Measurements from ENCODE around the gene ISCA1.

Gene ISCA1

GRCh38 chr9:86282979-86283535 is 719 bp upstream of the ISCA1 start:
- no peak for DNase-seq

DNA sequence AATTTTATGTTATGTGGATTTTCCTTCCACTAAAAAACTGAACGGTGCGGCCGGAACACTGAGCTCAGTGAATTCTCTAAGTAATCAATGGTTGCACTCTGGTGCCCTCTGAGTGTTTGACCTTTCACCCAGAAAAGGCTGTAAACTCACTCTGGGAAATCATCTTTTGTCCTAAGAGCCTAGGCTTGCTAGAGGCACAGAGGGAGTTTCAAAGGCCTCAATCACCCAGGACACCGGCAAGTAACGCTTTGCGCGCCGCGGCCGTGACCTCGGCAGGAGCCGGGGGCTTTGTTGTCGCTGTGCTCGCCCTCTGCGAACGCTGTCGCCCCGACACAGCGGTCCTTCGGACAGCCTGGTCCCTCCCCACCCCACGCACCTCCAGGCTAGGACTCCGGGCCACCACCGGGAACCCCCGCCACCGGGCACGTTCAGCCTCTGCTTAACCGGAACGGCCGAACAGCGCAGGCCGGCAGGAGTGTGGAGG is 703 bp downstream of the ISCA1 start:
- DNase-seq, result no peak

DNA sequence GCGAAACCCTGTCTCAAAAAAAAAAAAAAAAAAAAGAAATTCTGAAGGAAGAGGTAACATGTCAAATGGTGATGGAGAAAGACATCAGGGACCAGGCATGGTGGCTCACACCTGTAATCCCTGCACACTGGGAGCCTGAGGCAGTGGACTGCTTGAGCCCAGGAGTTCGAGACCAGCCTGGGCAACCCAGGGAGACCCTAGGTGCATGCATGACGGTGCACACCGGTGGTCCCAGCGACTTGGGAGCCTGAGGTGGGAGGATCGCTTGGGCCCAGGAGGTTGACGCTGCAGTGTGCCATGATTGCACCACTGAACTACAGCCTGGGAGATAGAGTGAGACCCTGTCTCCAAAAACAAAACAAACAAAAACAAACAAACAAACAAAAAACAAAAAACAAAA is 1.8 kb downstream of the ISCA1 start:
- no peak for DNase-seq

DNA sequence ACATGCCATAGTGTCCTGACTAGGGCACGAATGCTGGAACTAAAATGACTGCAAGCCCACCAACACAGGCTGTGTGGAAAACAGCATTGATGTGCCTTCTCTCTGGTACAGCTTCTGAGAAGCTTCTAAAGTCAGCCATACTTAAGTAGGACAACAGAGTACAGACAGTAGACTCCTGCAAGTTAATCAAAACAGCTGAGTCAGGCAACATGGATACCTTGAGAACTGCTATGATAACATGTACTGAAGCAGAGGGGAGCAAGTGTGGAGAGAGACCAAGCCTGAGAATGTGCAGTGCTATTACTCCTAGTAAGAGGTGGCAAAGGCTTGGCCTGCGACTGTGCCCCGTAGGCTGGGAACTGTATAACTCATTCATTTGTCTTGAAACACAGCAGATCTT is 2.5 kb downstream of the ISCA1 start:
- no peak for DNase-seq

DNA sequence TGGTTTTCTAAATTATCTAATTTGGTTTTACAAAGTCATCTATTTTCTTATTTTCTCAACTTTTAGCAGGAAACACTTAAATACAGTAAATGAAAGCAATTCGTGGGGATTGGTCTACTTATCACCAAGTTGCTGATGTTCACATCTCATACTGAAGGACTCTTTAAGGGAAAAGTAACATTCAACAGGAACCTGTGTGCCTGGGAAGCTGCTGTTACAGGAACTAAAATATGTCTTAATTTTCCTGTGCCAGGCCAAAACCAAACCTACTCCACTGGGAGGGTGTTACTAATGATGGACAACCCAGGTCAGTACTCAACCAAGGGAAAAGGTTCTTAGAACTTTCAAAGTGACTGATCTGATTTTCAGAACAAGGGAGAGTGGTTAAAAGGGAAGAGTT is 5.3 kb downstream of the ISCA1 start:
- DNase-seq, result no peak

DNA sequence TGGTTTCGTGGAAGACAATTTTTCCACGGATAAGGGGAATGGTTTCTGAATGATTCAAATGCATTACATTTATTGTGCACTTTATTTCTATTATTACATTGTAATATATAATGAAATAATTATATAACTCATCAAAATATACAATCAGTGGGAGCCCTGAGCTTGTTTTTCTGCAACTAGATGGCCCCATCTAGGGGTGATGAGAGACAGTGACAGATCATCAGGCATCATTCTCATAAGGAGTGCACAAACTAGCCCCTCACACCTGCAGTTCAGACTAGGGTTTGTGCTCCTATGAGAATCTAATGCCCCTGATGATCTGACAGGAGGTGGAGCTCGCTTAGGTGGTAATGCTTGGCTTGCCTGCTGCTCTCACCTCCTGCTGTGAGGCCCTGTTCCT is 6.4 kb downstream of the ISCA1 start:
- no peak for DNase-seq

- DNase-seq, result no peak
Observed at GRCh38 chr9:86274821-86275643, 7.3 kb downstream of the ISCA1 start.

GRCh38 chr9:86272221-86272620 is 10.1 kb downstream of the ISCA1 start:
- no peak for DNase-seq

DNA sequence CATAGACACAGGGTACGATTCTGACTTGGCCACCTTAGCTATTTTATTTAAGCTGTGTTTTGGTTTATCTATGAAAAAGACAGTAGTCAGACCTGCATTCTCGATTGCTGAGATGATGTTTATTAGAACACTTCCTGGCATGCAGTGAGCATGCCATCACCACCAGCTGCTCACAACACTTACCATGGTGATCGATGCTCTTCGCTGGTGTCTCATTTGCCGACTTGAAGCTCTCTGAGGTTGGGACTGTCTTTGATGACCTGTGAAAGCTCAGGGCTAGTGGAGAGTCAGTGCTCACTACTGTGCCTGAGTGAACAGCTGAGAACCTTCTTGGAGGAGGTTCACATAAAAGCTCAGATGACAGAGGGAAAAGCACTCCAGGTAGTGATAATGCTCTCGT is 18.5 kb downstream of the ISCA1 start:
- no peak for DNase-seq

GRCh38 chr9:86262492-86262891 is 19.8 kb downstream of the ISCA1 start:
- no peak for DNase-seq

- DNase-seq, result no peak
Observed at GRCh38 chr9:86259557-86259956, 22.8 kb downstream of the ISCA1 start, which contains the start of gene C9orf153. TSS of gene C9orf153 (minus strand) at chr9:86259657. CDS start at chr9:86229603, 30,054 bp downstream.

DNA sequence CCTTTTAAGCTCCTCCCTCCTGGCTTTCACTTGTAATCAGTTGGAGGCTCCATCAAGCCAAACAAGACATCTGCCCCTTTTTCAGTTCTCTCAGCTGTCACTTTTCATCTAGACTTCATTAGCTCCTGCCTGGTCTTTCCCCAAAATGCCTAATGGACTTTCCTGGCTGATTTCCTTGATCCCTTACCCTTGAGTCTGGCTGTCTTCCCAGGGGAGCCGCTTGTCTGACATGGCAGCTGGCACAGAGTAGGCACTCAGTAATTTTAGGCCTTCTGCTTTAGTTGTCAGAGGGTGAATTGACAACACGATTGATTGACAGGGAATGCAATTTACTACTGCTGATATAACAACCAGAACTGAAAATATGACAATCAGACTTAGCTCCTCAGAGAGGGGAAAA is 24.9 kb downstream of the ISCA1 start:
- DNase-seq, result no peak

DNA sequence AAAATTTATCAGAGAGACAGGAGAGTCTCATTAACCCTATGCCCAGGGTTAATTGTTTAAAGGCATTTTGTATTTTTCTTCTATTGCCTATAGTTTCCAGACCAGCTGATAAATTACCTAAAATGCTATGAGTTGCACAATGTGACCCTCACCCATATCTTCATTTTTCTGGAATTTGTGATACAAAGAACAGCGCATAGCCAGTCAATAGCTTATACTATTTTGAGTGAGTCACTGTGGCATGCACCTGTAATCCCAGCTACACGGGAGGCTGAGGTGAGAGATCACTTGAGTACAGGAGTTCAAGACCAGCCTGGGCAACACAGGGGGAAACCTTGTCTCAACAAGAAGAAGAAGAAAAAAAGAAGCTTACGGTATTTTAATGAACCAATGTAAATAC is 25.7 kb downstream of the ISCA1 start:
- no peak for DNase-seq

GRCh38 chr9:86253577-86253976 is 28.8 kb downstream of the ISCA1 start:
- DNase-seq, result no peak

- no peak for DNase-seq
Observed at GRCh38 chr9:86252870-86253269, 29.5 kb downstream of the ISCA1 start.

- no peak for DNase-seq
Observed at GRCh38 chr9:86250123-86250522, 32.2 kb downstream of the ISCA1 start.

DNA sequence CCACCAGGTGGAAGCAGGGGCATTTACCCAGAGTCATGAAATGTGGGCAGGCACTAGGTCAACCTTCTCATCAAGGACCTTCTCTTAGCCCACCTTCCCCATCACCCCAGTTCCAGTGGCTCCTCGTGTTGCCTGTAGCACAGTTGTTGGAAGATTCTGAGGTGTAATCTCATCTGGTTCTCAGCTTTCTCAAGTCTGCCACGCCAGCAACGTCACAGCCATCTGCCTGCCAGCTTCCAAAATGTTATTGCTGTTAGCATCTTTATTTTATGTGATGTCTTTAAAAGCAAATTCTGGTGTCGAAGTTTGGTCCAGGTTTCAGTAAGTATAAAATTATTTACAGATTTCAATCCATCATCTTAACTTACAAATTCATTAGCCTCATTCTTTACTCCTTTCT is 33.6 kb downstream of the ISCA1 start:
- no peak for DNase-seq

GRCh38 chr9:86246752-86247161 is 35.6 kb downstream of the ISCA1 start:
- DNase-seq, result peak; percentile 43

- no peak for DNase-seq
Observed at GRCh38 chr9:86242071-86242470, 40.3 kb downstream of the ISCA1 start.

DNA sequence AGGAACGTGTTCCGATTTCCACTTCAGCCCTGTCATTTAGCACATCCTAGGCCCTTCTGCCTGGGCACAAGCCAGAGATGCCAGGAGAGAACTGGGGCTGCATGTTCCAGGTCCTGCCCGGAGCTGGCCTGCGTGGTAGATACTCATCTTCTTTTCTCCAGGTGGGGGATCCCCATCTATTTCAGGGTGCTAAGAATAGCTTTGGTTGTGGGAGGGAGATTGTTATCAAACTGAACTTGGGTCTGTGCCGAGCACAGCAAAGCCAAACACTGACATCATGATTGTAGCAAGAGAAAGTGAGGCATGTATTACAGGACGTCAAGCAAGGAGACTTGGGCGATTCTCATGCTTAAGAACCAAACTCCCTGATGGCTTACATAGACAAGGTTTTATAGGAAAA is 41.1 kb downstream of the ISCA1 start:
- DNase-seq, result no peak

- no peak for DNase-seq
Observed at GRCh38 chr9:86238861-86239770, 43.2 kb downstream of the ISCA1 start.

DNA sequence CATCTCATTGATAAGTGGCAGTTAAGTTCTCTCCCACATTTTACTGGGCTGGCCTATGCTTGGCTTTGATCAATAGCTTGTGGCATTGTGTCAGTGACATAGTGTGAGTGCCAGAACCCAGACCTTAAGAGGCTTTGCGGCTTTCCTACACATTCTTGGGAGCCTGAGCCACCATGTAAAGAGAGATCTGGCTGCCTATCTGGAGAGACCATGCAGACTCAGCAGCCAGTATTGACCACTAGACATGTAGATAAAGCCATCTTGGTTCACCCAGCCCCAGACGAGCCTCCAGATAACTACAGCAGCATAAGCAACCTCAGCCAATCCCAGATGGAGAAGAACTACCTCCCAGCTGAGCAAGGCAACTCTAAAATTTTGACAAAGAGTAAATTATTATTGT is 51.5 kb downstream of the ISCA1 start:
- DNase-seq, result no peak

- DNase-seq, result no peak
Observed at GRCh38 chr9:86222667-86223066, 59.7 kb downstream of the ISCA1 start.
